ENCODE results near the gene EFCAB8.

DNA sequence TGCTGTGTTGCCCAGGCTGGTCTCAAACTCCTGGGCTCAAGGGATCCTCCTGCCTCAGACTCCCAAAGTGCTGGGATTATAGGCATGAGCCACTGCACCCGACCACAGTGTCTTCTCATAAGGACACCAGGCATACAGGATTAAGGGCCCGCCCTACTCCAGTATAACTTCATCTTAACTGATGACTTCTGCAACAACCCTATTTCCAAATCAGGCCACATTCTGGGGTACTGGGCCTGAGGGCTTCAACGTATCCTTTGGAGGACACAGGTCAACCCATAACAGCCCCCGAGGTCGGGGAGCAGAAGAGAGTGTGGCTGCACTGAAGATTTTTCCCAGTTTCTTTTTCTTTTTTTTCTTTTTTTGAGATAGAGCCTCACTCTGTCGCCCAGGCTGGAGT is 105.9 kb downstream of the EFCAB8 start:
- TF ChIP-seq, protein P1, sequence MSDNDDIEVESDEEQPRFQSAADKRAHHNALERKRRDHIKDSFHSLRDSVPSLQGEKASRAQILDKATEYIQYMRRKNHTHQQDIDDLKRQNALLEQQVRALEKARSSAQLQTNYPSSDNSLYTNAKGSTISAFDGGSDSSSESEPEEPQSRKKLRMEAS (IDR thresholded peaks at IDR 0.05), result no peak
- TF ChIP-seq CEBPB (IDR thresholded peaks at IDR 0.05) (no peak), TAF1 (IDR thresholded peaks at IDR 0.05; ENCODE audit: low read depth) (no peak), TEAD4 (IDR thresholded peaks at IDR 0.05) (no peak), CREB1 (IDR thresholded peaks at IDR 0.05; ENCODE audit: low read depth) (no peak), EP300 (IDR thresholded peaks at IDR 0.05; ENCODE audit: borderline replicate concordance) (no peak), RAD21 (IDR thresholded peaks at IDR 0.05; ENCODE audit: low read depth) (no peak), EGR1 (IDR thresholded peaks at IDR 0.05) (no peak)
- TF ChIP-seq, protein P2, sequence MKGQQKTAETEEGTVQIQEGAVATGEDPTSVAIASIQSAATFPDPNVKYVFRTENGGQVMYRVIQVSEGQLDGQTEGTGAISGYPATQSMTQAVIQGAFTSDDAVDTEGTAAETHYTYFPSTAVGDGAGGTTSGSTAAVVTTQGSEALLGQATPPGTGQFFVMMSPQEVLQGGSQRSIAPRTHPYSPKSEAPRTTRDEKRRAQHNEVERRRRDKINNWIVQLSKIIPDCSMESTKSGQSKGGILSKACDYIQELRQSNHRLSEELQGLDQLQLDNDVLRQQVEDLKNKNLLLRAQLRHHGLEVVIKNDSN (IDR thresholded peaks at IDR 0.05), result no peak
- TF ChIP-seq, protein P3, sequence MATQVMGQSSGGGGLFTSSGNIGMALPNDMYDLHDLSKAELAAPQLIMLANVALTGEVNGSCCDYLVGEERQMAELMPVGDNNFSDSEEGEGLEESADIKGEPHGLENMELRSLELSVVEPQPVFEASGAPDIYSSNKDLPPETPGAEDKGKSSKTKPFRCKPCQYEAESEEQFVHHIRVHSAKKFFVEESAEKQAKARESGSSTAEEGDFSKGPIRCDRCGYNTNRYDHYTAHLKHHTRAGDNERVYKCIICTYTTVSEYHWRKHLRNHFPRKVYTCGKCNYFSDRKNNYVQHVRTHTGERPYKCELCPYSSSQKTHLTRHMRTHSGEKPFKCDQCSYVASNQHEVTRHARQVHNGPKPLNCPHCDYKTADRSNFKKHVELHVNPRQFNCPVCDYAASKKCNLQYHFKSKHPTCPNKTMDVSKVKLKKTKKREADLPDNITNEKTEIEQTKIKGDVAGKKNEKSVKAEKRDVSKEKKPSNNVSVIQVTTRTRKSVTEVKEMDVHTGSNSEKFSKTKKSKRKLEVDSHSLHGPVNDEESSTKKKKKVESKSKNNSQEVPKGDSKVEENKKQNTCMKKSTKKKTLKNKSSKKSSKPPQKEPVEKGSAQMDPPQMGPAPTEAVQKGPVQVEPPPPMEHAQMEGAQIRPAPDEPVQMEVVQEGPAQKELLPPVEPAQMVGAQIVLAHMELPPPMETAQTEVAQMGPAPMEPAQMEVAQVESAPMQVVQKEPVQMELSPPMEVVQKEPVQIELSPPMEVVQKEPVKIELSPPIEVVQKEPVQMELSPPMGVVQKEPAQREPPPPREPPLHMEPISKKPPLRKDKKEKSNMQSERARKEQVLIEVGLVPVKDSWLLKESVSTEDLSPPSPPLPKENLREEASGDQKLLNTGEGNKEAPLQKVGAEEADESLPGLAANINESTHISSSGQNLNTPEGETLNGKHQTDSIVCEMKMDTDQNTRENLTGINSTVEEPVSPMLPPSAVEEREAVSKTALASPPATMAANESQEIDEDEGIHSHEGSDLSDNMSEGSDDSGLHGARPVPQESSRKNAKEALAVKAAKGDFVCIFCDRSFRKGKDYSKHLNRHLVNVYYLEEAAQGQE (IDR thresholded peaks at IDR 0.05; ENCODE audit: low read depth), result no peak

All from Ishikawa (cell line).